GM18858 (cell line): Measurements from ENCODE around the gene TRIM44.

Experiments
- ATAC-seq: cut with Tn5 transposase; IDR thresholded peaks from one replicate; pipeline ENCODE4 v1.9.1; 2021; ENCODE audit not compliant: unreplicated experiment

TRIM44 gene

DNA sequence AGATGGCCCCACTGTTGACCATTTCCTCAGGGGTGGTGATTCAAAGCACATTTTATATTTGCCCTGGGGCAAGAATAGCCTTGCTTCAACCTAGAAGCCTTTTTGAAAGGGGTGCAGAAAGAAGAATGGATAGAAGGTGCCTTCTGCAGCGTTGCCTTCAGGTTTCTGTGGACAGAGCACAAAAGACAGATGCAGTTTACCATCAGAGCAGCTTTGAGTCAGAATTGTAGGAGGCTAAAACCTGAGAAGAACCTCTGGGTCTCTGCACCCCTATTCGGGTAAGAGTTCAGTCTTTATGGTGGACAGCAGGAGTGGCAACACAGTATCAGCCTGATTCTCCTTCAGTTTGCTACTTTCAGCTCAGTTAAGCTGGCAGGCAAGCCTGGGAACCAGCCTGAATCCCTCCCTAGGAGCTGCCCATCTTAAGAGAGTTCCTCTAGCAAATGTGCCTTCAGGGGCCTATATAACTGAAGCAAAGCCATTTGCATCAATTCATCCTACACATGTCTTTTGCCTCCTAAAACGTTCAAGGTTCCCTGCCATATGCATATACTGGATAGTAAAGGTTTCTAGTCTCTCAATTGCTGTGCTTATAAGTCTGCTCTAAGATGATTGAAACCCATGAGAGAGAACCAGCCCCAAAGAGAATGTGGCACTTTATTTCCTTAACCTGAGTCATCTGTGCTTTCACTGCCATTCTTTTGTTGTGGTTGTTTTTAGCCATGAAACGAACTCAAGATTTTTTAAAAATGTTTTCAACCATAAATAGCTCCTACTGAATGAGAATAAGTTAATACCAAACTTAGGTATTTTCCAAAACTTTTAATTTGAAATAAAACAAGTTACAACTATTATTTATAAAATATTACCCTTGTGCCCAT, 123.0 kb downstream of the TRIM44 start:
- ATAC-seq: peak; percentile 40

GRCh38 chr11:35786188-35786587, 123.6 kb downstream of the TRIM44 start:
- ATAC-seq: no peak

- ATAC-seq: no peak
These were observed 124.5 kb downstream of the TRIM44 start for GRCh38 chr11:35787013-35787504.

DNA sequence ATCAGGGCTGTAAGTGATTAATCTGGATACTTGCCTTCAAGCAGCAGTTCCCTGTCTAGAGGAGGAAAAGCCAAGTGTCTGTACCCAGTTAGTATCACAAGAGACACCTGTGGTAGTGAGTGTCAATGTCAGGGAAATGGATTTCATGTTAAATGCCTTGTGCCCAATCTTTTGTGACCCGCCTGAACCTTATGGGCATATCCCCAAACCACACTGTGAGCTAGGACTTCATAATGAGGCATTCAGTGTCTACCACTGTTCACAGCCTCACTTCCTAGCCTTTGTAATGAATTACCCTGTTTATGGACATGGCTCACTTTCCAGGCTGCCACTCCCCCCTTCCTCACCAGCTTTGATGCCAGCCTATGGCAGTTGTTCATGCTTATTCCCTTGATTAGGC, 125.1 kb downstream of the TRIM44 start:
- no peak for ATAC-seq

DNA sequence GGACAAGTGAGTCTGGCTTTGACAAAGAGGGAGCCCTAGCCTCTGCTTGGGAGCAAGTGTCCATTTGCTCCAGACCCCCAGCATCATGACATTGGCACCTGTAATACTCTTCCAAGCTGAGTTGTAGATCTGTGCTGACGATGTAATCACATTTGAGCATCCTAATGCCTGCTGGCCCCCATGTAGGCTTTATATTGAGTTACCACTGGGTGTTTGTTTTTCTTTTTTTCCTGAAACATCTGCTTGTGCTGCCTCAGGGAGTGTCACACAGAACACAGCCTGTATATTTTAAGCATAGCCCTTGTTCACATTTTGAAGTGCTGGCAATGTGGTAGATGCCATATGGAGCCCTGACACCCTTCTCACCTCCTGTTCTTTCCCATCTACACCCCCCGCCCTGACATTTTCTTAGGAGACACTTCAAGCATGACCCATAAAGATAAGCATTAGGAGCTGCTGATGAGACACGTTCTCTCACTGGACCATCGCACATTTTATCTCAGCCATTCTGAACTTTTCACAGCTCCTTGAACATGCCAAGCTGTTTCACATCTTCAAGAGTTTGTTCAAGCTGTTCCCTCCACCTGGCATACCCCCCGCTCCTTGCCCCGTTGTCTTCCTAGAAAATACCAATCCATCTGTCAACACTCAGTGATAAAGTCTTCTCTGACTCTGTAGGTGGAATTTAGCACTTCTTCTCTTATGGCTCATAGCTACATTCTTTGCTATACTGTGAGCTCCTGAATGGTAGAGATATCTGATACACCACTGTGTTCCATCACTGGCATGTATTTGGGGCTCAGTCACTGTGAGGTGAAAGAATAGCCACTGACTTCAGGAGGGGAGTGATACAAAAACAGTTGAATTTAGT, 128.7 kb downstream of the TRIM44 start:
- no peak for ATAC-seq

GRCh38 chr11:35792148-35792845, 129.7 kb downstream of the TRIM44 start:
- no peak for ATAC-seq

GRCh38 chr11:35792846-35793192, 130.2 kb downstream of the TRIM44 start:
- ATAC-seq: no peak

- no peak for ATAC-seq
These were observed 131.8 kb downstream of the TRIM44 start for GRCh38 chr11:35794333-35794732.

- no peak for ATAC-seq
These were observed 132.3 kb downstream of the TRIM44 start for GRCh38 chr11:35794850-35795249.

DNA sequence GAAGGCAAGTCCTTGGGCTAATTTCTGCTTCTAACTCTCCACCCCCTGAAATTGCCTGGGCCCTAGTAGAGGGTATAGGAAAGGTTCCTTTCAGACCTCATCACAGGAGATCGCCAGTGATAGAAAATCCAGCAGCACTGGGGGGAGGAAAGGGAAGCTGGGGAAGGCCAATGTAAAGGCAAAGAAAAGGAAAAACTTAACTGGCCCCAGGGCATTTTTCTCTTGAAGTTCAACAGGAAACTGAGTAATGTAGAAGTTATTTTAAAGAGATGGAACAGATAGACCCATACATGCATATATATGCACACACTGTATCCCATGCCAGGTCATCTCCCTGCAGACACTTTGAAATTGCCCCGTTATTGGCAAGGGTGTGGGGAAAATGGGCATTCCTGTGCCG, 134.0 kb downstream of the TRIM44 start:
- ATAC-seq: no peak

GRCh38 chr11:35798423-35798822, 135.8 kb downstream of the TRIM44 start:
- no peak for ATAC-seq

GRCh38 chr11:35798983-35799382, 136.4 kb downstream of the TRIM44 start:
- no peak for ATAC-seq

DNA sequence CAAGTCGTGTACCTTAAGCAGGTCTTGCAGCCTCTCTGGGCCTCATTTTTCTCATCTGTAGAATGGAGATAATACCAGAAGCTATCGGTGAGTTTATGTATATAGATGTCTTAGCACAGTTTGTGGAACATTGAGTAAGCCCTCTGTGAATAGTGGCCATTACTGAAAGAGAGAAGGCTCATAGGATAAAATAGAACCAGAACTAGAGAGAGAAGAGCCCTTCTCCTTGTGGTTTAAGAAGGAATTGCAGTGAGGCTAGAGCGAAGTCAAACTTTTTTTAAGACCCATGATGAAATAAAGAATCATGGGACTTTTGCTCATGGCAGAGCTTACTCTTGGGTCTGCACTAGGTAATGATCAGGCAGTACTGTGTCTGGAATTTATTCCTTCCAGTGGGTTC, 137.1 kb downstream of the TRIM44 start:
- ATAC-seq: no peak

DNA sequence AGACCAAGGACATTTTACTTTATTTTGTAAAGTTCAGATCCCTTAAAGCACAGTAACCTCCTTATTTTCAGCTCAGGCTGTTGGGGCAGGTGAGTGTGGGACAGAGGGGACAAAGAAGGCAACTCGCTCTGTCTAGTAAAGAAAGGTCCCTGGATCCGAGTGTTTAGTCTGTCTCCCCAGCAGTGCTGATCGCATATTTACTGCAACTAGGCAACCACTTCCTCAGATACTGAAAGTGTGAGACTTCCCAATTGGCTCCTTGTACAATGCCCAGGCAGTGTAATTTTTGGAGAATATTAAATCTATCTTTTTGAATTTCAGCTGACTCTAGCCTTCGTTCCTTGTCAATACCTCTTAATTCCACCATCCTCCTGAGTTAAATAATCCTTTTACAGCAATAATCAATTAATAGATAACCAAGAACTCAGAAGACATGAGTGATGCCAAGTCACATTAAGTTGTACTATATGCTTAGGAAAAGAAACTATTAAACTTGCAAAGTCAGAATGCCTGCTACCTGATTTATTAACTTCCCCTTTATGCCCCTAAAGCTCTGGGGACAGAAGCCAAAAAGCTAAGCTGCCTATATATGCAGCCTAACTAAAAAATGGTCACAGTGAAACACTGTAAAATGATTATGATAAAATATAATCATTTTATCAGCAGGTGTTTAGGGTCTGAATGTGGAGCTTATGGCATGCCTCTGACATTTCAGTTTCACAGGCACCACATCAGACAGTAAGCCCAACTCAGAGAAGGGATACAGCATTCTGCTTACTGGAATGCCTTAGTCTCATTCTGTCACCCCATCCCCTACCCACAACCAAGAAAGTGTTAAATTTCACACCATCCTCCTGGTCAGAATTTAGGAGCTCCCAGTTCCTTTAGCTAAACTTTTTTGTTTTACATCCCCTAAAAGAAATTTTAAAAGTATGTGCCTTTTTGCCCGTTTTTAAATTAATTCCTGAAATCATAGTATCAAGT, 138.7 kb downstream of the TRIM44 start:
- ATAC-seq: peak; percentile 85

- no peak for ATAC-seq
These were observed 139.6 kb downstream of the TRIM44 start for GRCh38 chr11:35802221-35802620.

GRCh38 chr11:35802672-35803071, 140.1 kb downstream of the TRIM44 start:
- no peak for ATAC-seq

DNA sequence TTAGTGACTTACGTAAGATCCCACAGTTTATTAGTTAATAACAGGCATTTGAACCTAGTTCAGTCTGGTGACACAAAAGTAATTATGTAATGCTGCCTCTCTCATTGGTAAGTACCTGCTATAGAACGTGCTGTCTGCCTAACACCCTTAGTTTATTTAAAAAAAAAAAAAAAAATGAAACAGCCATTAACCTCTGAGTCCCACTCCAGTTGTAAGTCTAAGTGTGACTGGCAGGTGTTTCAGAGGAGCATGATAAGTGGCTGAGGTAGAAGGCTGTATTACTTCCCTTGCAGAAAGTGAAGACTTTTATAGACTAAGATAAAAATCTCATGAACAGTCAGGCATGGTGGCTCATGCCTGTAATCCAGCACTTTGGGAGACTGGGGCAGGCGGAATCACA, 140.5 kb downstream of the TRIM44 start:
- no peak for ATAC-seq

DNA sequence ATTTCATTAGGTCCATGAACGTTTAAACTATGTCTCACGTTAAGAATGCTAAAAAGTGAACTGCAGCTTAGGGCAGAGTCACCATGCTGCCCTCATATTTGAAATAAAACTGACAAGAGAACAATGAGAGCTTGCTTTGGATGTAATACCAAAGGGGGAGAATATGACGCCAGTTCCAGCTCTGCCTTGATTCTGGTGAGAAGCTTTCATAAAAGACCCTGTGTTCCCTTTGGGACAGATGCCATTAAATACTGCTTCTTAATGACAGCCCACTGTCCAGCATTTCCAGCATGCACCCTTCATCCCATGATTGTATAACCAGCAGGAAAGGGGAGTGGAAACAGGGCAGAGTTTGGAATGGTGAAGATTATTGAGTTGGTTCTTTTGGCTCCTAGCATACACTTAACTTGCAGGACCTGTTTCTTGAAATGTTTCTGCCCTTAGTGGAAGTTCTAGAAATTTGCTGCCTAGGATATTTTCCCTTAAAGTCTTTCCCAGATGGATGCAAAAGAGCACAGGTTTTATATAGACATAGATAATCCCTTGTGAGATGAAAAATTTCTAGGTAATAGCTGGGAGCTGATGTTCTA, 142.0 kb downstream of the TRIM44 start:
- no peak for ATAC-seq

GRCh38 chr11:35809561-35809960, 147.0 kb downstream of the TRIM44 start:
- no peak for ATAC-seq
